GM18858 (cell line): Measurements from ENCODE around the gene CHGA.

ENCODE experiments used
- ATAC-seq: cut with Tn5 transposase; IDR thresholded peaks from one replicate; pipeline ENCODE4 v1.9.1; 2021; ENCODE audit not compliant: unreplicated experiment

CHGA gene

DNA sequence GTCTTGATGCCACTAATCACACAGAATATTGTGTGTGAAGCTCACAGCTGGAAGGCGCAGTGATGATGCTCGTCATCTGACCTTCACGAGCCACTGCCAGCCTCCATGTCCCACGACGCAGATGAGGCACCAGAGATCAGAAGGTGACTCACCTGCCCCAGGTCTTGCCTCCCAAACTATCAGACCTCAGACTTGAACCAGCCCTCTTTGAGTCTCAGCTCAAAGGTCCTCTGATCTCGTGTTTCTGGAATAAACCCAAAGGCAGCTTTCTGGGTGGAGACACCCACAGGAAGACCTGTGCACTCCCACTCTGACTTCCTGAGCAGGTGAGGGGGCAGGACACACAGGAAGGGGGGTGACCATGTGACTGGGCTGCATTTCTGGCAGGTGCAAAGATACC, 19.6 kb upstream of the CHGA start:
- ATAC-seq: no peak

GRCh38 chr14:92905667-92906066, 17.3 kb upstream of the CHGA start:
- ATAC-seq: no peak

- ATAC-seq: no peak
These were observed 16.5 kb upstream of the CHGA start for GRCh38 chr14:92906420-92906819.

GRCh38 chr14:92906823-92907222, 16.1 kb upstream of the CHGA start:
- no peak for ATAC-seq

- no peak for ATAC-seq
These were observed 15.5 kb upstream of the CHGA start for GRCh38 chr14:92907316-92907911.

GRCh38 chr14:92914087-92914656, 8.8 kb upstream of the CHGA start:
- no peak for ATAC-seq

GRCh38 chr14:92916201-92916600, 6.7 kb upstream of the CHGA start:
- no peak for ATAC-seq

DNA sequence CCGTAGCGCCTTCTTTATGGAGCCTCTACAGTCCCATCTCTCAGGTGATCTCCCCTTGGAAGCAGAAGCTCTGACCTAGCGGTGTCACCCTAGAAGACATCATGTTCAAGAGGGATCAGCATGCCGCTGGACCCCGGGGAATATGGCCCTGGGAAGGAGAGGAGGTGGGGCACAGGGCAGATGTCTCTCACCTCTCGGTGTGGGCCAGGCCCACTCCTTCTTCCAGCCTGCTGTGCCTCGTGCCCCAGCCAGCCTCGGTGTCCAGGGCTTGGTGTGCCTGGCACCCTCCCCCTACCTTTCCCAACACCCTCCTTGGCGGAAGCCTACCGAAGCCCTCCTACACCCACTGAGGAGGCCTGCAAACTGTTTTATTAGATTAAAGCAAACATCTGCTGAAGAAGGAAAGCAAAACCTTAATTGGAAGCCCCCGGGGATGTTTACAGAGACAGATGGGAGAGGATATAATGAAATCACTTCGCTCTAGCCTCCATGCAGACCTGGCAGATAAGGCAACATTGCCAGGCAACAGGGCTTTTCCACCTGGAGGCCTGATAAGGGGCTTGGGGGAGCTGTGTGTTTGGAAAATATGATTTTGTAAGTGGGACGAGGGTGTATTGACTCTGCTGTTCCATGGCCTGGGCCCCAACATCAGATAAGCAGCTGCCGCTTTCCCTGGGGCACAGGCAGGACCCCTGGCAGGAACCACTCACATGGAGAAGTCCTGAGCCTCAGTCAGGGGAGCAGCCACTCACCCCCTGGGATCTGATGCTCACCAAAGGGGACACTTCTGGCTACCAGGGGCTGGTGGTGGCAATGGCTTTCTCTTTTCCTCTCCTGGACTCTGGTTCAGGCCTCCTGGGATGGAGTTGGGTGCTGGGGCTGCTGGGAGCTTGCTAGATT, 5.7 kb upstream of the CHGA start:
- no peak for ATAC-seq

DNA sequence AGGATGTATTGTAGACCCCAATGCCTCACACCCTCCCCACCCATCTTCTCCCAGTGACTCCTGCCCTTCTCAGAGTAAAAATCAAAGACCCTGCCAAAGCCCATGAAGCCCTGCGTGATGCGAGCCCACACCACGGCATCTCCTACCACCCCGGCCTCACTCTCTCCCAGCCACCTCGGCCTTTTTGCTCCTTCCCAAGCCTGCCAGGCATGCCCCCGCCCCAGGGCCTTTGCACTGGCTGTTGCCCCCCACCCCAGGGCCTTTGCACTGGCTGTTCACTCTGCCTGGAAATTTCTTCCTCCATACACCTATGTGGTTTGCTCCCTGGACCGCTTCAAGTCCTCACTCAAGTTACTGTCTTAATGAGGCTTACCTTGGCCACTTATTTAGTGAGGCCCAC, 5.0 kb upstream of the CHGA start:
- no peak for ATAC-seq

GRCh38 chr14:92920001-92920400, 2.9 kb upstream of the CHGA start:
- ATAC-seq: no peak

GRCh38 chr14:92922155-92922735, 705 bp upstream of the CHGA start:
- no peak for ATAC-seq

DNA sequence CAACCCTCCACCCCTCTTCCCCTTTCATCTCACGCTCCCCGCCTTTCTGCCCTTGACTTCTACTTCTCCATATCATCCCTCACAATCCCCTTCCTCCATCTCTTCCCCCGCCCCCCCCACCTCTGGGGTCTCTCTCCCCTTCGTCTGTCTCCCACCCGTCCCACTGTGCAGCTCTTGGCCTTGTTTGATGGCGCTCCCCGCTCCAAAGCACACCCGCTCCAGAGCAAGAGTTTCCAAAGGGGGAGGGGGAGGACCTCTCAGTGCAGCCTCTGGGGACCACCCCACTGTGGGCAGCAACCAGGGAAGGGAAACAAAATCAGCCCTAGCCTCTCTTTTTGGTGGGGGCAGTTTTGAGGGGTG, 774 bp downstream of the CHGA start:
- no peak for ATAC-seq

- no peak for ATAC-seq
These were observed 1.3 kb downstream of the CHGA start for GRCh38 chr14:92924247-92924646.

DNA sequence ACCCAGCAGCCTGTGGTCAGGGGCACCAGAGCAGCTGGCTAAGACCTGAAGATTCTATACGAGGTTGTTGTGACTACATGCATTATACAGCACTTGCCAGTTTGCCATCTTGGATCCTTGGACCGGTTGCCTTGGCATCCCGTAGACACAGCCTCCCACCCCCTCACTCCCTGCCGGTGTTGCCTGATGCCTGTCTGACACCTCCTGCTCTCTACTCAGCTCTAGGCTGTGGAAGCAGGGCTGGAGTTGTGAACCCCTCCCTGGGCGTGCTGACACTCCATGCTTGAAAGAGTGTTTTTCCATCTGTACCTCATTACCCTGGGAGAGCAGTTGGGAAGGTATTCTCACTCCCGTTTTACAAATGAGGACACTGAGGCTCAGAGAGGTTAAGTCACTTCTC, 2.5 kb downstream of the CHGA start:
- no peak for ATAC-seq

DNA sequence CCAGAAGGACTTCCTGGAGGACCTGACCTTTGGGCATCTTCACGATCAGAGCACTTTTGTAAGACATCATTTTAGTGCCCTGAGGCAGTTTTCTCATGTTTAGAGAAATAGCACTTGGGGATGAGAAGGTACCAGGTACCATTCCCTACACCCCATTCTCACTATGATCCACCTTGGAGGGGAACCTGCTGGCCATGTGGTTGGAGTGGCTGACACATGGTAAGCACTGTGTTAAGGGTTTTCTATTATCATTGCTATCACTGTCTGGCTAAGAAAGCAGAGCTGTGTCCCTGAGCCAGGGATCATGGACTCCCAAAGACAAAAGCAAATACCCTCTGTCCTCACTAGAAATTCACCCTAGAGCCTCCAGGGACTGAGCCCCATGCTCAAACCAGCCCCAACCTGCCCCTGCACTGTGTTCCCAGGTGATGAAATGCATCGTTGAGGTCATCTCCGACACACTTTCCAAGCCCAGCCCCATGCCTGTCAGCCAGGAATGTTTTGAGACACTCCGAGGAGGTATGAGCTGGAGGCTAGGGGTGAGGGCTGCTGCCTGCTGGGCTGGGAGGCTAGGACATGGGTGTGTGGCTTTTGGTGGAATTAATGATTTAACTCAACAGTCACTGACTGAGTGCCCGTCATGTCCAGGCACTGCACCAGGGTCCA, 3.4 kb downstream of the CHGA start:
- no peak for ATAC-seq

- ATAC-seq: no peak
These were observed 4.0 kb downstream of the CHGA start for GRCh38 chr14:92926931-92927330.

DNA sequence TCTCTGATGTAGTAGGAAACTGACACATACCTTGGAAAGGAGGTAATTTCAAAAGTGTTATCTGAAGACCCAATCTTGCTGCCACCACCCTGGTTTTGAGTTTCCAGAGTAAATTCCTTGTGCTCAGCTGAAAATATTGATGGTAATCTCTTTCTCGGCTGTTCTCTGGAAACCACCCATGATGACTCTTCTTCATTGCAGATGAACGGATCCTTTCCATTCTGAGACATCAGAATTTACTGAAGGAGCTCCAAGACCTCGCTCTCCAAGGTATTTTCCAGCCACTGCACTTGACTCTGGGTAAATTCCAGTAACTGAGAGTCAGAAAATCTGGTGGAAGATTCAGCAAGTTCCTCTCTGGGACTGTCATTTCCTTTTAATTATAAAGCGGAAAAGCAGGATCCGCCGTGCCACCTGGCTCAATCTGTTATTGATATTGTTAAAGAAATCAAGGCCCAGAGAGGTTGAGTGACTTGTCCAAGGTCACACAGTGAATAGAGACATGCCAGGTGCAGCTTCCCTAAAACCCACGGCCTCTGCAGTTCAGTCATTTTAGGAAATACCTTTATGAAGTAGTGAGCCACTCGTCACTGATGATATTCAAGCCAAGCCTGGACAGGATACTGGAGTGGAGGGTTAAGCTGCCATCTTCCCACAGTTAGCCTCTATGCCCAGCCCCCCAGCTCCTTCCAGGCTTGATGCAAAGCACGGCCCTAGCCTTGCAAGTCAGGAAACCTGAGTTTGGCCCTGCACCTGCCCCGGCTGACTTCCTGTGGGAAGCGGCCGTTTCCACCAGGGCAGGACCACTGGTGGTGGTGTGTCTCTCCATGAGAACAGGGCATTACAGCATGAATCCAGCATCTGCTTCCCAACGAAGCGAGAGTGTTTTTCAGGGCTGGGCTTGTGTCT, 4.7 kb downstream of the CHGA start:
- no peak for ATAC-seq

GRCh38 chr14:92928258-92928629, 5.3 kb downstream of the CHGA start:
- ATAC-seq: no peak

- ATAC-seq: no peak
These were observed 6.2 kb downstream of the CHGA start for GRCh38 chr14:92928961-92929688.
